SU-DHL-6 (cell line): ENCODE data around the gene RSRC2.

Experiments used
- H2AFZ ChIP-seq: fragments of 200-600 bp; sonication (generic); 2 replicates; pipeline ENCODE4 v1.6.1; 2014; ENCODE audit warnings: low read depth, mild to moderate bottlenecking, moderate library complexity, mixed read lengths, antibody characterized with exemption, low read length; ENCODE audit not compliant: severe bottlenecking
- H3F3A ChIP-seq: fragments of 200-600 bp; shearing (Covaris generic); 2 replicates; pipeline ENCODE4 v1.6.0; 2016; ENCODE audit warnings: antibody characterized with exemption, mild to moderate bottlenecking; ENCODE audit not compliant: insufficient read depth
- H3K27ac ChIP-seq: fragments of 200-600 bp; sonication (generic); 2 replicates; pipeline ENCODE4 v1.5.1; 2016; ENCODE audit warnings: low read depth, mild to moderate bottlenecking, low read length, moderate library complexity, mixed read lengths
- H3K27me3 ChIP-seq: fragments of 200-600 bp; sonication (generic), shearing (Covaris generic); 2 replicates; pipeline ENCODE4 v1.6.0; 2014; ENCODE audit warnings: mild to moderate bottlenecking, low read length
- H3K36me3 ChIP-seq: fragments of 200-600 bp; sonication (generic); 2 replicates; pipeline ENCODE4 v1.6.1; 2014; ENCODE audit warnings: mild to moderate bottlenecking, low read length, mixed read lengths
- H3K4me2 ChIP-seq: fragments of 300-600, 200-600 bp; shearing (Covaris generic), sonication (generic); 2 replicates; pipeline ENCODE4 v1.6.0; 2014; ENCODE audit warnings: low read length, low read depth, mild to moderate bottlenecking; ENCODE audit not compliant: poor library complexity, severe bottlenecking
- H3K4me3 ChIP-seq: fragments of 200-600 bp; sonication (generic); 2 replicates; pipeline ENCODE4 v1.5.1; 2014; ENCODE audit warnings: antibody characterized with exemption, low read length, mild to moderate bottlenecking, mixed read lengths; ENCODE audit not compliant: insufficient read depth, poor library complexity, severe bottlenecking
- H3K79me2 ChIP-seq: fragments of 200-600 bp; sonication (generic); 2 replicates; pipeline ENCODE4 v1.6.1; 2014; ENCODE audit warnings: mild to moderate bottlenecking, low read length, moderate library complexity; ENCODE audit not compliant: insufficient read depth
- H3K9ac ChIP-seq: fragments of 200-600 bp; sonication (generic); 2 replicates; pipeline ENCODE4 v1.7.0; 2014; ENCODE audit warnings: mild to moderate bottlenecking, low read length
- H3K9me2 ChIP-seq: fragments of 200-600 bp; sonication (generic); replicated peaks from 2 replicates; pipeline ENCODE4 v1.6.1; 2014; ENCODE audit warnings: low read length; ENCODE audit not compliant: insufficient read depth
- H3K9me3 ChIP-seq: fragments of 200-600 bp; sonication (generic); 2 replicates; pipeline ENCODE4 v1.6.1; 2014; ENCODE audit warnings: low read length, mixed read lengths; ENCODE audit not compliant: insufficient read depth
- H4K20me1 ChIP-seq: fragments of 200-600 bp; sonication (generic); 2 replicates; pipeline ENCODE4 v1.6.1; 2014; ENCODE audit warnings: low read depth, mild to moderate bottlenecking, antibody characterized with exemption, low read length, moderate library complexity, mixed read lengths
- CTCF ChIP-seq: fragments of 200-600 bp; sonication (generic); IDR thresholded peaks from one replicate; pipeline ENCODE4 v1.5.1; 2017; ENCODE audit warnings: antibody characterized with exemption, mild to moderate bottlenecking, low read length, moderate library complexity; ENCODE audit not compliant: insufficient read depth, poor library complexity, severe bottlenecking
- EZH2phosphoT487 ChIP-seq: fragments of 200-600 bp; sonication (generic), shearing (Covaris generic); conservative IDR thresholded peaks from 2 replicates; pipeline ENCODE4 v1.6.1; 2018; ENCODE audit warnings: mild to moderate bottlenecking, antibody characterized with exemption, low read length, moderate library complexity, mixed read lengths

RSRC2 gene

GRCh38 chr12:122459211-122459610 is 67.5 kb downstream of the RSRC2 start:
- H3K36me3 ChIP-seq = no peaks in the 10 kb centered on the region
- no peak overlapping the region for H3K9ac ChIP-seq
- TF ChIP-seq EZH2phosphoT487 (no peak), CTCF (no peak)
- no peaks in the 10 kb centered on the region for H3K9me2 ChIP-seq
- no peak overlapping the region for H3K27ac ChIP-seq
- no peak overlapping the region for H3K4me3 ChIP-seq
- no peaks in the 10 kb centered on the region for H3K79me2 ChIP-seq
- H3F3A ChIP-seq = no peaks in the 10 kb centered on the region
- H3K9me3 ChIP-seq = no peaks in the 10 kb centered on the region
- H4K20me1 ChIP-seq = no peaks in the 10 kb centered on the region
- H2AFZ ChIP-seq = no peak overlapping the region
- H3K27me3 ChIP-seq = no peaks in the 10 kb centered on the region
- no peak overlapping the region for H3K4me2 ChIP-seq

- TF ChIP-seq EZH2phosphoT487 (no peak), CTCF (no peak)
Observed at GRCh38 chr12:122458105-122459035, 68.4 kb downstream of the RSRC2 start.

GRCh38 chr12:122457627-122458026 is 69.1 kb downstream of the RSRC2 start:
- no peak overlapping the region for H2AFZ ChIP-seq
- TF ChIP-seq CTCF (no peak), EZH2phosphoT487 (no peak)
- H4K20me1 ChIP-seq = no peaks in the 10 kb centered on the region
- no peaks in the 10 kb centered on the region for H3K79me2 ChIP-seq
- no peak overlapping the region for H3K4me2 ChIP-seq
- H3F3A ChIP-seq = no peaks in the 10 kb centered on the region
- H3K9ac ChIP-seq = no peak overlapping the region
- no peaks in the 10 kb centered on the region for H3K27me3 ChIP-seq
- no peaks in the 10 kb centered on the region for H3K9me3 ChIP-seq
- H3K36me3 ChIP-seq = no peaks in the 10 kb centered on the region
- no peak overlapping the region for H3K27ac ChIP-seq
- H3K4me3 ChIP-seq = no peak overlapping the region
- H3K9me2 ChIP-seq = no peaks in the 10 kb centered on the region

More at GRCh38 chr12:122458105-122459035, 68.4 kb downstream of the RSRC2 start:
- H4K20me1 ChIP-seq = no peaks in the 10 kb centered on the region
- no peak overlapping the region for H3K9ac ChIP-seq
- H3F3A ChIP-seq = no peaks in the 10 kb centered on the region
- H3K79me2 ChIP-seq = no peaks in the 10 kb centered on the region
- no peak overlapping the region for H3K27ac ChIP-seq
- H3K36me3 ChIP-seq = no peaks in the 10 kb centered on the region
- H3K9me2 ChIP-seq = no peaks in the 10 kb centered on the region
- no peaks in the 10 kb centered on the region for H3K9me3 ChIP-seq
- H3K4me3 ChIP-seq = no peak overlapping the region
- no peak overlapping the region for H2AFZ ChIP-seq
- no peaks in the 10 kb centered on the region for H3K27me3 ChIP-seq
- H3K4me2 ChIP-seq = no peak overlapping the region
